ENCODE results near the gene TTC9.

TTC9 gene

GRCh38 chr14:70714055-70714550 lies 72.4 kb downstream of the TTC9 start:
- peak; percentile 18 to 27 for DNase-seq (ENCODE audit: low read depth in 2 of 2)

- no peak for DNase-seq (ENCODE audit: low read depth in 2 of 2)
Measured at GRCh38 chr14:70716483-70716882, 74.8 kb downstream of the TTC9 start.

DNA sequence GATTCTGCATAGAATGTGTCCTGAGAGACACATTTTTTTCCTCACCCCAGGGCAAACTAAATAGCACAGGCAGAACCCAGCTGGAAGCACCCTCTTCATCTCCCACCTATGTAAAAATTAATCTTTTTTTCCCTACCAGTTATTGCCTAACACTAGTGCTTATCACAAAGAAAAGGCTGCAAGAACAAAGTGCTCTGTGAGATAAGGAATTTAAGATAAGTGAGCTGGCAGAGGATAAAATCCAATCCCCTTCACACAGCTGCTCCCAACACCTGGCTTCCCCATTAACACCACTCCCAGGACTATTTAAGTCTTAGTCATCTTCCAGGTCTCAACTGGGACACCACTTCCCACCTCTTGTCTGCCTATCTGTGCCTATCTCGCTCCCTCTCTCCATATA lies 75.2 kb downstream of the TTC9 start:
- DNase-seq (ENCODE audit: low read depth in 2 of 2), result no peak

DNA sequence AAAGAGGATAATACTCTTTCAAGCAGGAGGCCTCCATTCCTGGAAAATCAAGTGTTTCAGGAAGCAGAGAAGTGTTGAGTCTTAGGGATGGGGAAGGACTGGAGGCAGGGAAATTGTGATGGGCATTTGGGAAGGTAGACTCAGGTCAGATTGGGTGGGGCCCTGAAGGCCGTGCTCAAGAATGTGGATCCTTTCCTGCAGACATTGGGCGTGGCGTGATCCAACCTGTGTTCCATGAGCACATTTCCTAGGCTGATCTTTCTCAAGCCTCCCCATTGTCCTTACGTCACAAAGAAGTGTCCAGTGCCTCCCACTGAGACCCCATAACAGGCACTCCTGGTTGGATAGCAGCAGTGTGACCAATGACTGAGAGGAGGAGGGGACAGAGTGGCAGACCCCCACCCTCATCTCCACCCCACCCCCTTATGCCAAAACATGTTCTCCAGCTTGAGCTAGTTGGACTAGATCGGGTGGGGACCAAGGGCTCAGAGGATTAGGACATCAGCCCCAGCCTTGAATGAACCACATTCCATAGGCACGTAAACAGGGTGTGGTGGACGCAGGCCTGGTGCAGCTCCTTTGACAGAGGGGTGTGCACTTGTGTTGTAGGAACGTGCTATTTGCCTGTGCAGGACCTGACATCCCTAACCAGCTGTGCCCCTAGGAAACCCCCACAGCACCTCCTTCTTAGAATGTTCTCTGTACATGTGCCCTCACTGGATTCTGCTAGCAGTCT lies 76.8 kb downstream of the TTC9 start:
- DNase-seq (ENCODE audit: low read depth in 2 of 2), result no peak

- no peak for DNase-seq (ENCODE audit: low read depth in 2 of 2)
Measured at GRCh38 chr14:70721542-70721941, 79.8 kb downstream of the TTC9 start.

- no peak for DNase-seq (ENCODE audit: low read depth in 2 of 2)
Measured at GRCh38 chr14:70722418-70722817, 80.7 kb downstream of the TTC9 start.

GRCh38 chr14:70723276-70723675 lies 81.6 kb downstream of the TTC9 start:
- no peak for DNase-seq (ENCODE audit: low read depth in 2 of 2)

- no peak for DNase-seq (ENCODE audit: low read depth in 2 of 2)
Measured at GRCh38 chr14:70724110-70724509, 82.4 kb downstream of the TTC9 start.

GRCh38 chr14:70724944-70725343 lies 83.2 kb downstream of the TTC9 start:
- DNase-seq (ENCODE audit: low read depth in 2 of 2), result no peak

Data from fibroblast of skin of left biceps (primary cell).